IMR-90 (cell line): ENCODE data around the gene ARHGEF26. TPM values are rescaled to one million over a fixed set of nuclear protein-coding genes. Genes with fewer than 3 reads are reported as not detected.

Experiments
- ATAC-seq: fragments of 200-7000 bp; cut with Tn5 transposase; 2 replicates; pipeline ENCODE4 v1.9.1; 2020; ENCODE audit warnings: low read depth, mild to moderate bottlenecking, moderate library complexity
- BruUV-seq: library from RNA; stranded (reverse); fragments of 400-500 nt; replicated peaks from 2 replicates; lab custom pipeline; 2021; lab: Mats Ljungman, UMichigan
- CTCF ChIA-PET: fragments of 300-600 bp; formaldehyde crosslinking; extraction: SDS; loops from one replicate; lab custom pipeline; 2021; ENCODE audit warnings: antibody characterized with exemption; lab: Yijun Ruan, JAX
- POLR2A ChIA-PET: fragments of 300-600 bp; sonication (Branson Sonifier 250); formaldehyde crosslinking; loops from one replicate; lab custom pipeline; 2022; ENCODE audit warnings: antibody characterized with exemption; ENCODE audit not compliant: unreplicated experiment; lab: Charles Lee
- DNase-seq: peaks from one replicate; pipeline ENCODE4 v3.0.0; 2013
- H2AFZ ChIP-seq: replicated peaks from 2 replicates; pipeline ENCODE3; 2013; ENCODE audit warnings: low read length, mild to moderate bottlenecking; ENCODE audit not compliant: poor library complexity
- H2AK5ac ChIP-seq: 2 replicates; pipeline ENCODE4 v1.6.1; 2013; ENCODE audit warnings: low read depth, low read length, inconsistent platforms
- H2AK9ac ChIP-seq: replicated peaks from 2 replicates; pipeline ENCODE3; 2013; ENCODE audit warnings: mild to moderate bottlenecking, low read depth, low read length, moderate library complexity; ENCODE audit not compliant: poor library complexity
- H2BK120ac ChIP-seq: 2 replicates; pipeline ENCODE4 v1.6.1; 2013; ENCODE audit warnings: low read depth, low read length, inconsistent platforms
- H2BK15ac ChIP-seq: 3 replicates; pipeline ENCODE4 v1.6.1; 2013; ENCODE audit warnings: low read depth, low read length, inconsistent platforms
- H2BK20ac ChIP-seq: 2 replicates; pipeline ENCODE4 v1.6.1; 2013; ENCODE audit warnings: low read depth, mild to moderate bottlenecking, inconsistent platforms, low read length, moderate library complexity
- H2BK5ac ChIP-seq: 2 replicates; pipeline ENCODE4 v1.6.1; 2013; ENCODE audit warnings: mild to moderate bottlenecking, low read depth, low read length, inconsistent platforms; ENCODE audit not compliant: poor library complexity, severe bottlenecking
- H3K14ac ChIP-seq: replicated peaks from 2 replicates; pipeline ENCODE4 v1.6.1; 2013; ENCODE audit warnings: low read depth, low read length, inconsistent platforms
- H3K18ac ChIP-seq: 2 replicates; pipeline ENCODE4 v1.6.1; 2013; ENCODE audit warnings: low read depth, low read length, control low read depth
- H3K23ac ChIP-seq: 2 replicates; pipeline ENCODE4 v1.6.1; 2013; ENCODE audit warnings: low read depth, low read length, inconsistent platforms
- H3K27ac ChIP-seq: 2 replicates; pipeline ENCODE4 v1.5.1; 2013; ENCODE audit warnings: mild to moderate bottlenecking, control low read depth, low read length; ENCODE audit not compliant: insufficient read depth
- H3K27me3 ChIP-seq: 2 replicates; pipeline ENCODE4 v1.6.1; 2013; ENCODE audit warnings: low read length; ENCODE audit not compliant: control insufficient read depth, insufficient read depth
- H3K36me3 ChIP-seq: 2 replicates; pipeline ENCODE4 v1.6.1; 2013; ENCODE audit warnings: low read length, mixed read lengths; ENCODE audit not compliant: control insufficient read depth, insufficient read depth
- H3K4ac ChIP-seq: 2 replicates; pipeline ENCODE4 v1.6.1; 2013; ENCODE audit warnings: low read depth, low read length, inconsistent platforms
- H3K4me1 ChIP-seq: 2 replicates; pipeline ENCODE4 v1.6.1; 2013; ENCODE audit warnings: low read length, mixed read lengths; ENCODE audit not compliant: control insufficient read depth, insufficient read depth
- H3K4me2 ChIP-seq: 2 replicates; pipeline ENCODE4 v1.6.1; 2013; ENCODE audit warnings: low read depth, mild to moderate bottlenecking, control low read depth, low read length, moderate library complexity
- H3K4me3 ChIP-seq: 2 replicates; pipeline ENCODE4 v1.5.1; 2013; ENCODE audit warnings: low read depth, mild to moderate bottlenecking, control low read depth, low read length, moderate library complexity; ENCODE audit not compliant: insufficient read depth
- H3K56ac ChIP-seq: 2 replicates; pipeline ENCODE4 v1.6.1; 2013; ENCODE audit warnings: low read length, inconsistent platforms; ENCODE audit not compliant: insufficient read depth; ENCODE audit errors: extremely low read depth
- H3K79me1 ChIP-seq, 2 experiments: 2 replicates each; pipeline ENCODE4 v1.6.1; 2013; ENCODE audit warnings: low read length in 2 of 2, inconsistent platforms in 1 of 2, low read depth in 1 of 2
- H3K9ac ChIP-seq: 2 replicates; pipeline ENCODE4 v1.6.1; 2013; ENCODE audit warnings: low read depth, low read length, control low read depth
- H3K9me1 ChIP-seq: 2 replicates; pipeline ENCODE4 v1.6.1; 2013; ENCODE audit warnings: low read length, inconsistent platforms; ENCODE audit not compliant: insufficient read depth
- H3K9me3 ChIP-seq: 2 replicates; pipeline ENCODE4 v1.6.1; 2013; ENCODE audit warnings: low read length; ENCODE audit not compliant: control insufficient read depth, insufficient read depth
- H4K20me1 ChIP-seq: 2 replicates; pipeline ENCODE4 v1.6.1; 2013; ENCODE audit warnings: low read length, inconsistent platforms; ENCODE audit not compliant: insufficient read depth
- H4K5ac ChIP-seq: 2 replicates; pipeline ENCODE4 v1.6.1; 2013; ENCODE audit warnings: mild to moderate bottlenecking, low read depth, low read length, control low read depth
- H4K8ac ChIP-seq, 2 experiments: 2 replicates each; pipeline ENCODE4 v1.6.1; 2013; ENCODE audit warnings: low read depth in 2 of 2, low read length in 2 of 2, control low read depth in 1 of 2, inconsistent platforms in 1 of 2
- H4K91ac ChIP-seq: 2 replicates; pipeline ENCODE4 v1.6.1; 2013; ENCODE audit warnings: low read depth, low read length, inconsistent platforms; ENCODE audit not compliant: insufficient read depth
- BHLHE40 ChIP-seq: fragments of 150-350 bp; IDR thresholded peaks from 2 replicates; pipeline ENCODE4 v1.6.1; 2016; ENCODE audit warnings: mild to moderate bottlenecking, low read depth, low read length
- CEBPB ChIP-seq: IDR thresholded peaks from 2 replicates; pipeline ENCODE4 v1.6.1; 2012; ENCODE audit warnings: low read depth, low read length, improper control_type of control experiment
- CHD1 ChIP-seq: IDR thresholded peaks from 2 replicates; pipeline ENCODE4 v1.6.1; 2012; ENCODE audit warnings: low read depth, low read length, improper control_type of control experiment
- FOS ChIP-seq: fragments of 150-350 bp; IDR thresholded peaks from 2 replicates; pipeline ENCODE4 v1.6.1; 2016; ENCODE audit warnings: low read depth, low read length
- MAFK ChIP-seq: IDR thresholded peaks from 2 replicates; pipeline ENCODE4 v1.6.1; 2012; ENCODE audit warnings: low read depth, low read length, improper control_type of control experiment
- MAZ ChIP-seq: IDR thresholded peaks from 2 replicates; pipeline ENCODE4 v1.6.1; 2012; ENCODE audit warnings: low read depth, mild to moderate bottlenecking, low read length, improper control_type of control experiment, moderate library complexity, borderline replicate concordance
- MXI1 ChIP-seq: IDR thresholded peaks from 2 replicates; pipeline ENCODE4 v1.6.1; 2012; ENCODE audit warnings: low read depth, mild to moderate bottlenecking, low read length, moderate library complexity, borderline replicate concordance
- NFE2L2 ChIP-seq: fragments of 150-350 bp; IDR thresholded peaks from 2 replicates; pipeline ENCODE4 v1.6.1; 2016; ENCODE audit warnings: low read depth, mild to moderate bottlenecking, low read length
- POLR2A ChIP-seq: IDR thresholded peaks from 2 replicates; pipeline ENCODE4 v1.6.1; 2012; ENCODE audit warnings: mild to moderate bottlenecking, low read depth, low read length
- RAD21 ChIP-seq: IDR thresholded peaks from 2 replicates; pipeline ENCODE4 v1.6.1; 2012; ENCODE audit warnings: low read length, improper control_type of control experiment
- RCOR1 ChIP-seq: IDR thresholded peaks from 2 replicates; pipeline ENCODE4 v1.6.1; 2012; ENCODE audit warnings: mild to moderate bottlenecking, low read length, improper control_type of control experiment; ENCODE audit not compliant: insufficient replicate concordance
- RFX5 ChIP-seq: IDR thresholded peaks from 2 replicates; pipeline ENCODE4 v1.8.0; 2012; ENCODE audit warnings: low read depth, mild to moderate bottlenecking, low read length, moderate library complexity
- SMC3 ChIP-seq: fragments of 150-350 bp; IDR thresholded peaks from 2 replicates; pipeline ENCODE4 v1.6.1; 2016; ENCODE audit warnings: low read depth, mild to moderate bottlenecking, antibody characterized with exemption, low read length, moderate library complexity
- WGBS, 2 experiments: methylation state at CpG; one replicate each; pipeline versions ENCODE4 v1.1.5 to v1.1.7; 2013; ENCODE audit warnings: missing lambda C conversion rate in 2 of 2; ENCODE audit not compliant: insufficient read length in 1 of 2; ENCODE audit errors: extremely low coverage in 2 of 2; 5-methylcytosine and 5-hydroxymethylcytosine counted together
- dilution Hi-C: fragments of 300-500 bp; cut with HindIII; formaldehyde crosslinking; loops from one replicate; pipeline ENCODE4 v1.14.3; 2018; ENCODE audit warnings: low sequenced_read_pairs; ENCODE audit not compliant: unreplicated experiment
- in situ Hi-C: fragments of 300-500 bp; cut with MboI; formaldehyde crosslinking; loops from 3 replicates; pipeline ENCODE4 v1.14.3; 2019; ENCODE audit warnings: low sequenced_read_pairs, inconsistent platforms, mixed read lengths
- intact Hi-C: fragments of 100-400 bp; cut with micrococcal nuclease; formaldehyde crosslinking; loops from 2 replicates; pipeline ENCODE4 v1.10.0; 2022
- polyA plus RNA-seq, 3 experiments: library from polyadenylated mRNA; depleted of rRNA; stranded (reverse); fragments of >200 nt; gene quantifications; 2 replicates each; pipeline ENCODE4 v1.2.3, GENCODE V29; 2012; ENCODE audit warnings: low replicate concordance in 1 of 3
- total RNA-seq: library from RNA; depleted of rRNA; stranded (reverse); fragments of >200 nt; gene quantifications from 2 replicates; pipeline ENCODE4 v1.2.3, GENCODE V29; 2012
- TF ChIP-seq, protein P1 (sequence below): fragments of 150-350 bp; IDR thresholded peaks from 2 replicates; pipeline ENCODE4 v1.6.1; 2016; ENCODE audit warnings: low read depth, mild to moderate bottlenecking, low read length, moderate library complexity, borderline replicate concordance
- TF ChIP-seq, protein P2 (sequence below): fragments of 150-350 bp; IDR thresholded peaks from 2 replicates; pipeline ENCODE4 v1.6.1; 2017; ENCODE audit warnings: mild to moderate bottlenecking, antibody characterized with exemption, low read length, low read depth
- TF ChIP-seq, protein P3 (sequence below): conservative IDR thresholded peaks from 2 replicates; pipeline ENCODE4 v1.5.1; 2012; ENCODE audit warnings: mild to moderate bottlenecking, low read depth, low read length, improper control_type of control experiment

ARHGEF26 gene
- total and polyA plus RNA-seq, 2 of the 4 experiments (the other 2 are of a cell fraction) = 2.0 to 2.3 TPM

DNA sequence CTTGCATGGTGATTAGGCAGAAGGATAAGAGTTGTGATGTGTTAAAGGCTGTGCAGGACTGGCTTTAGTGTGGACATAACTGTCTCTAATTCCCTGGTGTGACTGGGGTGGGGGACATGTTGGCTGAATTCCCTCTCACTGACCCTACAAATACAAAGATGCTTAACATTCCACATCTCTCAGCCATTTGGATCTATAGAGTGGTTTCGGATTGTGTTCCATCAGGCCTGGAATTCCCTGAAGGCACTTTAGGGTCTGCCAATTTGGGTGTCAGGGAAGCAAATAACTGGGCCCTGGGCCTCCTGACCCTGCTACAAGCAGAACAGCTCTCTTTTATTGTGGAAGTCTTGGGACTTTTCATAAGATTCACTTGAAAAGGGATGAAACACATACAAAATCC, 56.2 kb downstream of the ARHGEF26 start:
- DNase-seq = no peak
- H2BK5ac ChIP-seq = no peak overlapping the region
- no peak overlapping the region; the same call in 1 of the 2 replicates for H3K14ac ChIP-seq
- H2BK15ac ChIP-seq = no peak overlapping the region
- no peak overlapping the region for H3K56ac ChIP-seq
- TF ChIP-seq SMC3 (no peak), CEBPB (no peak), RCOR1 (no peak), BHLHE40 (no peak), NFE2L2 (no peak), FOS (no peak), MXI1 (no peak), POLR2A (no peak), CHD1 (no peak), RAD21 (no peak), MAZ (no peak), RFX5 (no peak), MAFK (no peak)
- TF ChIP-seq, protein P1, sequence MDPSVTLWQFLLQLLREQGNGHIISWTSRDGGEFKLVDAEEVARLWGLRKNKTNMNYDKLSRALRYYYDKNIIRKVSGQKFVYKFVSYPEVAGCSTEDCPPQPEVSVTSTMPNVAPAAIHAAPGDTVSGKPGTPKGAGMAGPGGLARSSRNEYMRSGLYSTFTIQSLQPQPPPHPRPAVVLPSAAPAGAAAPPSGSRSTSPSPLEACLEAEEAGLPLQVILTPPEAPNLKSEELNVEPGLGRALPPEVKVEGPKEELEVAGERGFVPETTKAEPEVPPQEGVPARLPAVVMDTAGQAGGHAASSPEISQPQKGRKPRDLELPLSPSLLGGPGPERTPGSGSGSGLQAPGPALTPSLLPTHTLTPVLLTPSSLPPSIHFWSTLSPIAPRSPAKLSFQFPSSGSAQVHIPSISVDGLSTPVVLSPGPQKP = no peak
- TF ChIP-seq, protein P2, sequence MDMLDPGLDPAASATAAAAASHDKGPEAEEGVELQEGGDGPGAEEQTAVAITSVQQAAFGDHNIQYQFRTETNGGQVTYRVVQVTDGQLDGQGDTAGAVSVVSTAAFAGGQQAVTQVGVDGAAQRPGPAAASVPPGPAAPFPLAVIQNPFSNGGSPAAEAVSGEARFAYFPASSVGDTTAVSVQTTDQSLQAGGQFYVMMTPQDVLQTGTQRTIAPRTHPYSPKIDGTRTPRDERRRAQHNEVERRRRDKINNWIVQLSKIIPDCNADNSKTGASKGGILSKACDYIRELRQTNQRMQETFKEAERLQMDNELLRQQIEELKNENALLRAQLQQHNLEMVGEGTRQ = no peak
- TF ChIP-seq, protein P3, sequence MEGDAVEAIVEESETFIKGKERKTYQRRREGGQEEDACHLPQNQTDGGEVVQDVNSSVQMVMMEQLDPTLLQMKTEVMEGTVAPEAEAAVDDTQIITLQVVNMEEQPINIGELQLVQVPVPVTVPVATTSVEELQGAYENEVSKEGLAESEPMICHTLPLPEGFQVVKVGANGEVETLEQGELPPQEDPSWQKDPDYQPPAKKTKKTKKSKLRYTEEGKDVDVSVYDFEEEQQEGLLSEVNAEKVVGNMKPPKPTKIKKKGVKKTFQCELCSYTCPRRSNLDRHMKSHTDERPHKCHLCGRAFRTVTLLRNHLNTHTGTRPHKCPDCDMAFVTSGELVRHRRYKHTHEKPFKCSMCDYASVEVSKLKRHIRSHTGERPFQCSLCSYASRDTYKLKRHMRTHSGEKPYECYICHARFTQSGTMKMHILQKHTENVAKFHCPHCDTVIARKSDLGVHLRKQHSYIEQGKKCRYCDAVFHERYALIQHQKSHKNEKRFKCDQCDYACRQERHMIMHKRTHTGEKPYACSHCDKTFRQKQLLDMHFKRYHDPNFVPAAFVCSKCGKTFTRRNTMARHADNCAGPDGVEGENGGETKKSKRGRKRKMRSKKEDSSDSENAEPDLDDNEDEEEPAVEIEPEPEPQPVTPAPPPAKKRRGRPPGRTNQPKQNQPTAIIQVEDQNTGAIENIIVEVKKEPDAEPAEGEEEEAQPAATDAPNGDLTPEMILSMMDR = no peak
- H3K79me1 ChIP-seq = no peaks in the 10 kb centered on the region
- no peaks in the 10 kb centered on the region for H3K4me1 ChIP-seq
- no peak overlapping the region for H3K4me2 ChIP-seq
- no peak overlapping the region for H2BK20ac ChIP-seq
- in situ Hi-C loops = no loop called here
- no peaks in the 10 kb centered on the region for H3K9me3 ChIP-seq
- H3K9ac ChIP-seq = no peak overlapping the region
- ATAC-seq = no peak
- no peak overlapping the region for H4K8ac ChIP-seq
- no peak overlapping the region for H3K18ac ChIP-seq
- H3K9me1 ChIP-seq = no peaks in the 10 kb centered on the region; the same call in 1 of the 2 replicates
- no peak overlapping the region for H3K4ac ChIP-seq
- no peak overlapping the region for H2BK120ac ChIP-seq
- CTCF ChIA-PET = no interaction called here
- no TSS peak for BruUV-seq
- H3K27ac ChIP-seq = no peak overlapping the region
- H4K91ac ChIP-seq = no peak overlapping the region
- H3K4me3 ChIP-seq = no peak overlapping the region
- H4K5ac ChIP-seq = no peak overlapping the region
- H3K36me3 ChIP-seq = no peaks in the 10 kb centered on the region
- H2AK5ac ChIP-seq = no peak overlapping the region
- no peaks in the 10 kb centered on the region for H4K20me1 ChIP-seq
- no peak overlapping the region for H2AK9ac ChIP-seq
- no peak overlapping the region for H2AFZ ChIP-seq
- POLR2A ChIA-PET = no interaction called here
- WGBS, 2 experiments = no CpG with 5 or more reads among the region's 1 CpG
- intact Hi-C loops = no loop called here
- dilution Hi-C loops = no loop called here
- no peaks in the 10 kb centered on the region for H3K27me3 ChIP-seq
- no peak overlapping the region for H3K23ac ChIP-seq
